ENCODE data around the gene CYP2A6. TPM values are rescaled to one million over a fixed set of nuclear protein-coding genes. Genes with fewer than 3 reads are reported as not detected.
"Not testable (repeated sequence)": the region's sequence is repeated elsewhere in the genome, so short reads cannot be mapped to it uniquely, and the experiment has no call there.

The CYP2A6 gene
- total and polyA plus RNA-seq, 2 donors from 2014 or later = not detected

- intact Hi-C loops (cut with DNase I) = no loop called here
- Histone ChIP-seq H3K9ac (ENCODE audit: low read length in 3 of 3) (no peak overlapping the region), H3K27ac (ENCODE audit: low read depth in 2 of 2, low read length in 2 of 2) (no peak overlapping the region), H3K4me3 (ENCODE audit: low read length in 3 of 3) (no peak overlapping the region), H3K27me3 (ENCODE audit: control insufficient read depth, insufficient read depth, low read length) (no peaks in the 10 kb centered on the region), H3K4me1 (ENCODE audit: control insufficient read depth in 2 of 3, insufficient read depth in 2 of 3, low read depth in 1 of 3, low read length in 3 of 3) (peaks cover 0 to 15% (median 0%) of the 10 kb centered on the region in 3 donors), H3K36me3 (ENCODE audit: control insufficient read depth in 2 of 3, insufficient read depth in 3 of 3, low read length in 3 of 3) (peaks cover 0 to 5% (median 3%) of the 10 kb centered on the region in 3 donors), H3K9me3 (ENCODE audit: control insufficient read depth in 2 of 3, insufficient read depth in 1 of 3, low read length in 3 of 3) (no peaks in the 10 kb centered on the region)
- TF ChIP-seq, protein P1, sequence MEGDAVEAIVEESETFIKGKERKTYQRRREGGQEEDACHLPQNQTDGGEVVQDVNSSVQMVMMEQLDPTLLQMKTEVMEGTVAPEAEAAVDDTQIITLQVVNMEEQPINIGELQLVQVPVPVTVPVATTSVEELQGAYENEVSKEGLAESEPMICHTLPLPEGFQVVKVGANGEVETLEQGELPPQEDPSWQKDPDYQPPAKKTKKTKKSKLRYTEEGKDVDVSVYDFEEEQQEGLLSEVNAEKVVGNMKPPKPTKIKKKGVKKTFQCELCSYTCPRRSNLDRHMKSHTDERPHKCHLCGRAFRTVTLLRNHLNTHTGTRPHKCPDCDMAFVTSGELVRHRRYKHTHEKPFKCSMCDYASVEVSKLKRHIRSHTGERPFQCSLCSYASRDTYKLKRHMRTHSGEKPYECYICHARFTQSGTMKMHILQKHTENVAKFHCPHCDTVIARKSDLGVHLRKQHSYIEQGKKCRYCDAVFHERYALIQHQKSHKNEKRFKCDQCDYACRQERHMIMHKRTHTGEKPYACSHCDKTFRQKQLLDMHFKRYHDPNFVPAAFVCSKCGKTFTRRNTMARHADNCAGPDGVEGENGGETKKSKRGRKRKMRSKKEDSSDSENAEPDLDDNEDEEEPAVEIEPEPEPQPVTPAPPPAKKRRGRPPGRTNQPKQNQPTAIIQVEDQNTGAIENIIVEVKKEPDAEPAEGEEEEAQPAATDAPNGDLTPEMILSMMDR (IDR thresholded peaks at IDR 0.05; ENCODE audit: borderline replicate concordance, extremely low read depth, insufficient read depth) = no peak
- peak in 1 of 5 donors; percentile 81 for DNase-seq
- no peak for FAIRE-seq
These were observed 37.1 kb downstream of the CYP2A6 start for GRCh38 chr19:40813182-40813581.

DNA sequence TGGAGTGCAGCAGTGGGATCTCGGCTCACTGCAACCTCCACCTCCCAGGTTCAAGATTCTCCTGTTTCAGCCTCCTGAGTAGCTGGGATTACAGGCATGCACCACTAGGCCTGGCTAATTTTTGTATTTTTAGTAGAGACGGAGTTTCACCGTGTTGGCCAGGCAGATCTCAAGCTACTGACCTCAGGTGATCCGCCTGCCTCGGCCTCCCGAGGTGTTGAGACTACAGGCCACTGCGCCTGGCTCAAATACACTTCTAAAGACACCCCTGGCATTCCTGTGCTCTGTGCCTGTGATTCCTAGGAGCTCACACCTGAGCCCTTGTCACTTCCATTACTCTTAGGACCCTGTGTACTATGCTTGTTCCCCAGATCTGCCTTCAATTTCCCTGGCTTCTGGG is 37.7 kb downstream of the CYP2A6 start:
- H3K4me3 ChIP-seq (ENCODE audit: low read length in 3 of 3); intact Hi-C loops (cut with DNase I); H3K36me3 ChIP-seq (ENCODE audit: control insufficient read depth in 2 of 3, insufficient read depth in 3 of 3, low read length in 3 of 3); DNase-seq; FAIRE-seq; H3K9ac ChIP-seq (ENCODE audit: low read length in 3 of 3); H3K27me3 ChIP-seq (ENCODE audit: control insufficient read depth, insufficient read depth, low read length); H3K9me3 ChIP-seq (ENCODE audit: control insufficient read depth in 2 of 3, insufficient read depth in 1 of 3, low read length in 3 of 3); H3K27ac ChIP-seq (ENCODE audit: low read depth in 2 of 2, low read length in 2 of 2): not testable (repeated sequence)
- H3K4me1 ChIP-seq (ENCODE audit: control insufficient read depth in 2 of 3, insufficient read depth in 2 of 3, low read depth in 1 of 3, low read length in 3 of 3) = peaks cover 0 to 15% (median under 1%) of the 10 kb centered on the region in 3 donors

GRCh38 chr19:40811478-40812341 is 38.5 kb downstream of the CYP2A6 start:
- TF ChIP-seq, protein P1 (IDR thresholded peaks at IDR 0.05; ENCODE audit: borderline replicate concordance, extremely low read depth, insufficient read depth) = no peak
- H3K27ac ChIP-seq (ENCODE audit: low read depth in 2 of 2, low read length in 2 of 2) = no peak overlapping the region
- FAIRE-seq (no peak), DNase-seq (peak; percentile 59 to 81 (median 61))
- peak overlapping the region in 2 of 3 donors; percentile 26 to 32 for H3K4me3 ChIP-seq (ENCODE audit: low read length in 3 of 3)
- intact Hi-C loops (cut with DNase I) = no loop called here
- no peaks in the 10 kb centered on the region for H3K27me3 ChIP-seq (ENCODE audit: control insufficient read depth, insufficient read depth, low read length)
- H3K4me1 ChIP-seq (ENCODE audit: control insufficient read depth in 2 of 3, insufficient read depth in 2 of 3, low read depth in 1 of 3, low read length in 3 of 3) = peaks cover 0 to 21% (median 7%) of the 10 kb centered on the region in 3 donors
- H3K36me3 ChIP-seq (ENCODE audit: control insufficient read depth in 2 of 3, insufficient read depth in 3 of 3, low read length in 3 of 3) = peaks cover 0 to 14% (median 3%) of the 10 kb centered on the region in 3 donors
- H3K9me3 ChIP-seq (ENCODE audit: control insufficient read depth in 2 of 3, insufficient read depth in 1 of 3, low read length in 3 of 3) = no peaks in the 10 kb centered on the region
- peak overlapping the region in 1 of 3 donors; percentile 12 for H3K9ac ChIP-seq (ENCODE audit: low read length in 3 of 3)

DNA sequence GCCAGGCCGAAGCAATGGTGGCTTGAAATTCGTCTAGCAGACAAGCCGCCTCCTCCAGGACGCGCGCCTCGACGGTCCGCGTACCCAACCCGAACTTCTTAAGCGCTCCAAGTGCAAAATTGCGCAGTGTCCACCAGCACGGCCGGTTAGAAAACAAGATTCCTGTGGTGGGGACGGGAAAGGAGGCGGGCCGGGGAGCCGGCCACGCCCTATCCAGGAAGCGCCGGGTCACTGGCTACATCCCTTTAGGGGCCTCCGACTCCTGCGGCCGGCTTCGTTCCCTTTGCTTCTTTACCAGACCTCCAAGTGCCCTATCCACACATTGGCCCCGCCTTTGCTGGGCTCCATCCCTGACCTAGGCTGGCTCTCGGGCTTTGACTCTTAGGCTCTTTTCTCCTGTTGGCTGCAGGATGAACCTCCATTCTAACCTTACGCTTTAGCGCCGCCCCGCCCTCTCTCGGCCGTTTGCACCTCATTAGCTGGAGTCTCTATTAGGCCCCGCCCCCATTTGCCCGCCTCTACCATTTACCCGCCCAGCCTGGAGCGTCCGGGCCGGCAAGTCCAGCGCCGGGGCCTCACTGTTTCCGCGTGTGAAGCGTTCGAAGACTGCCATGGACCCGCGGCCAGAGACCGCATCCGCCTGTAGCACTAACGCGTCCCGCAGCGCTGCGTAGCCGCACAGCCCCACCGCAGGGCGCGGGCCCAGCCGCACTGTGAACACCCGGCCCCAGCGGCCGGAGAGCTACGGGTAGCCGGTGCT is 39.4 kb downstream of the CYP2A6 start:
- peak; percentile 86 to 96 (median 93) for DNase-seq
- Histone ChIP-seq H3K27ac (ENCODE audit: low read depth in 2 of 2, low read length in 2 of 2) (peak overlapping the region in 1 of 2 donors; percentile 47), H3K4me1 (ENCODE audit: control insufficient read depth in 2 of 3, insufficient read depth in 2 of 3, low read depth in 1 of 3, low read length in 3 of 3) (peaks cover 0 to 28% (median 7%) of the 10 kb centered on the region in 3 donors), H3K36me3 (ENCODE audit: control insufficient read depth in 2 of 3, insufficient read depth in 3 of 3, low read length in 3 of 3) (peaks cover 0 to 14% (median 3%) of the 10 kb centered on the region in 3 donors), H3K9ac (ENCODE audit: low read length in 3 of 3) (peak overlapping the region in 1 of 3 donors; percentile 12), H3K4me3 (ENCODE audit: low read length in 3 of 3) (peak overlapping the region in 2 of 3 donors; percentile 32 to 44)
- H3K27me3 ChIP-seq (ENCODE audit: control insufficient read depth, insufficient read depth, low read length); FAIRE-seq; intact Hi-C loops (cut with DNase I); H3K9me3 ChIP-seq (ENCODE audit: control insufficient read depth in 2 of 3, insufficient read depth in 1 of 3, low read length in 3 of 3): not testable (repeated sequence)

Data from kidney (tissue), 14 donors.